ENCODE results near the gene BEAN1.

GRCh38 chr16:66484453-66485213 is 57.5 kb downstream of the BEAN1 start:
- TF ChIP-seq CTCF (IDR thresholded peaks at IDR 0.05; ENCODE audit: low read depth, low read length) = no peak
- TF ChIP-seq POLR2A (IDR thresholded peaks at IDR 0.05; ENCODE audit: extremely low read depth, insufficient read length) = no peak
- no peak for TF ChIP-seq MAX (IDR thresholded peaks at IDR 0.05; ENCODE audit: low read depth, low read length)

Measured in NB4 (cell line).